ENCODE results near the gene MGST1.

The MGST1 gene, protein sequence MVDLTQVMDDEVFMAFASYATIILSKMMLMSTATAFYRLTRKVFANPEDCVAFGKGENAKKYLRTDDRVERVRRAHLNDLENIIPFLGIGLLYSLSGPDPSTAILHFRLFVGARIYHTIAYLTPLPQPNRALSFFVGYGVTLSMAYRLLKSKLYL

GRCh38 chr12:16347391-16348298, at the start of gene MGST1:
Gene MGST1, plus strand, starts transcription at chr12:16347645. Its CDS starts 6,608 bp downstream, at chr12:16354253.
- DNase-seq, result no peak

DNA sequence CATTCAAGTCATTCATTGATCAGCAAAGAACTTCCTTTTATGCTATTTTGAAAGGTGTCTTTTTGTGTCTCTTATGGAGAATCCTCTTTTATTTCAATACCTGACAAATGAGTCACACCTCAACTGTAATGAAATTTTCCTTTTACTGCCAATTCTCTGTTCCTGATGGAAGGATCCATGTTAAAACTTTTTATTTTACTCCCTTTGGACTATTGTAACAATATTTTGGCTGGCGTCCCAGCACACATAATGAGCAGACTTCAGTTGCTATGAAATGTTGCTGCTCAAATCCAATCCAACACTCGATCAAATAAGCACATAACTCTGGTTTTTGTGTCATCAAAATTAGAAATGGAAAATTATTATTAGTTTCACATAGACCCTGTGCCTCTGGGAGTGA, 48.0 kb upstream of the MGST1 start:
- no peak for DNase-seq

DNA sequence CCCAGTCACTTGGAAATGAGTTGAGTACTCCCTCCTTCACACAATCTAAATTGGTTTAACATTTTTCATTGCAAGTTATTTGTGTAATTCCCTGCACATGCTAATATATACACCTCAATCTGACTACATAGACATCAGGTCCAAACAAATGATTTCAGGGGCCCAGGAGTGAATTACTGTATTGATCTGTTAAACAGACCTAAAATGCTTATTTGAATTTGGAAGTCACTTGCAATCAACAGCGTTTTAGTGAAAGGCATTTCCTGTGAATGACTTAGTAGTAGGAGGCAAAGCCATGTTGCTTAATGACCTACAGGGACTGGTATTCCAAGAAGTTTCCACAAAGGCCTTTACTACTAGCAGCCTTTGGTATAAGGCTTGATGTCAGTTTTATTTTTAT, 47.3 kb upstream of the MGST1 start:
- DNase-seq, result no peak

- no peak for DNase-seq
Observed at GRCh38 chr12:16300736-16301135, 46.7 kb upstream of the MGST1 start.

GRCh38 chr12:16303939-16304338, 43.5 kb upstream of the MGST1 start:
- no peak for DNase-seq

GRCh38 chr12:16307856-16308475, 39.5 kb upstream of the MGST1 start:
- no peak for DNase-seq

- DNase-seq, result no peak
Observed at GRCh38 chr12:16310934-16311333, 36.5 kb upstream of the MGST1 start.

- no peak for DNase-seq
Observed at GRCh38 chr12:16323010-16323409, 24.4 kb upstream of the MGST1 start.

DNA sequence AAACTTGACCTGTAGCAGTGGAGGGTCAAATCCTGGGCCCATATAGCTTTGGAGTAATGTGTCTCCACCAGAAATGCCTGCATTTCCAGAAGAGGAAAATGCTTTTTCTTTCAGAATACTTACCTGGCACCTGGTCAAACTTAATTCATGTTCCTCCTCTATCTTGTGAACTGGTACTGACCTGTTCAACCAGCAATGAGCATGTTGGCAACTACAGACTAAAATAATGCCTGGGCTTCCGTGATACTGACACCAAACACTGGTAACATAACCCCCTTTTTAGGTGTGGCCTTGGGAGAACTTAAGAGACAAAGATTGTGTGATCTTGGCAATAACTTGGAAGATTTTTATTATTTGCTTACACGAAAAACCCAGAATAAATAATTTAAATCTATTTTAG, 23.8 kb upstream of the MGST1 start:
- no peak for DNase-seq

- DNase-seq, result no peak
Observed at GRCh38 chr12:16324272-16324671, 23.2 kb upstream of the MGST1 start.

GRCh38 chr12:16324772-16325171, 22.7 kb upstream of the MGST1 start:
- DNase-seq, result no peak

GRCh38 chr12:16325426-16325825, 22.0 kb upstream of the MGST1 start:
- DNase-seq, result peak; percentile 40

DNA sequence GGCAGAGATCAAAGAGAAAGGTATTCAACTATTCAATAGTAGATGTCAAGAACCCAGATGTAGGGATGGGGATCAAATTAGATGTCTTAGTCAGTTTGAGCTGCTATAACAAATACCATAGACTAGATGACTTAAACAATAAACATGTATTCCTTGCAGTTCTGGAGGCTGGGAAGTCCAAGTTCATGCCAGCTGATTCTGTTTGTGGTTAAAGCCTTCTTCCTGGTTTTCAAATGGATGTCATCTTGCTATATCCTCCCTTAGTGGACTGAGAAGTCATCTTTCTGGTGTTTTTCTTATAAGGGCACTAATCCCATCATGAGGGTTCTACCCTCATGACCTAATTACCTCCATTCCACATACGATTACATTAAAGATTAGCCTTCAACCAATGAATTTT, 19.5 kb upstream of the MGST1 start:
- DNase-seq, result no peak

GRCh38 chr12:16329594-16329993, 17.9 kb upstream of the MGST1 start:
- DNase-seq, result no peak

- no peak for DNase-seq
Observed at GRCh38 chr12:16330560-16330959, 16.9 kb upstream of the MGST1 start.

GRCh38 chr12:16331998-16332397, 15.4 kb upstream of the MGST1 start:
- DNase-seq, result no peak

- DNase-seq, result no peak
Observed at GRCh38 chr12:16335838-16336237, 11.6 kb upstream of the MGST1 start.

GRCh38 chr12:16344269-16344668, 3.2 kb upstream of the MGST1 start:
- DNase-seq, result no peak

DNA sequence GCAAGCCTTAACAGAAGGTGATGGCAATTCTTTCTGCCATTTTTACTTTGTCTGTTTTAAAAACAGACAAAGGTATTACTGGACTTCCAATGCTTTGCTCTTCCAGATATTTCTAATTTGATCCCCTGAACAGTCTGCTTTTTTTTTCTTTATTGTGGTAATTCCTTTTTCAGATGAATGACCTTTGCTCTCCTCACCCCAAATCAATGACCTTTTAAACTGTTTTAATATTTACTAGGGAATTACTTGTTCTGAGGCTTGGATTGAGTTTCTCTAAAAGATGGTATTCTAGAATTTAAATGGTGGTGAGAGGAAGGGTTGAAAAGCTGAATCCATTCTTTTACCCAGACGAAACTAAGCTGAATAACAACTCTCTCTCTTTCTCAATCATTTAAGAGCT, 2.3 kb upstream of the MGST1 start:
- no peak for DNase-seq

- DNase-seq, result no peak
Observed at GRCh38 chr12:16346958-16347357, 487 bp upstream of the MGST1 start.

DNA sequence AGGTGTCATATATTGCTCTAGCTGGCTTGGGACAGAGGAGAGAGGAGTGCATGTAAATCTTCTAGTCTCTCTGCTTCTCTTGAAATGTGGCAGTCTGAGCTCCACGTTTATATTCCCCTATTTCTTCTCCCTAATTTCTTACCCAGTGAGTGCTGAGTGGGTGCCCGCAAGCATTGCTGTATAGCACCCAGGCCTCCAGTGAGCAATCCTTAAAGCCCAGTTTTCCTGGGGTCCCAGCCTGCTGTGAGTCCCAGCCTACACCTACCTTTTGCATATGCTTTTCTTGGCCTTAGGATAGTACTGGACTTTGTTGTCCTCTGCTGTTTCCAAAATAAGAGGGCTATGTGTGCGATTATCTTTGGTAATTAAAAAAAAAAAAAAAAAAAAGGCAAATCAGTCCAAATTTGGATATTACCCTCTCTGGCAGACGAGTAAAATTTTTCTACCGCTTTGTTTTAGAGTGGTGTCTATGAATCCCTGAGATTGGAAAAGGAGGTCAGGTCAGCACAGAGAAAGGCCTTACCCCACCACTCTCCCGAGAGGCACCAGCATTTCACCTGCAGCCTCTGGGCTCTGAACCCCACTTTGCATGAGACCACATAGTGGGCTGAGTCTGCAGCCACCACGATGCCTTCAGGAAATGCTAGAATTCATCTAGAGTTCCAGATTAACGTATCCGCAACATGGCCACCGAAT, 1.1 kb downstream of the MGST1 start:
- DNase-seq, result no peak

GRCh38 chr12:16349131-16349460, 1.7 kb downstream of the MGST1 start:
- no peak for DNase-seq

DNA sequence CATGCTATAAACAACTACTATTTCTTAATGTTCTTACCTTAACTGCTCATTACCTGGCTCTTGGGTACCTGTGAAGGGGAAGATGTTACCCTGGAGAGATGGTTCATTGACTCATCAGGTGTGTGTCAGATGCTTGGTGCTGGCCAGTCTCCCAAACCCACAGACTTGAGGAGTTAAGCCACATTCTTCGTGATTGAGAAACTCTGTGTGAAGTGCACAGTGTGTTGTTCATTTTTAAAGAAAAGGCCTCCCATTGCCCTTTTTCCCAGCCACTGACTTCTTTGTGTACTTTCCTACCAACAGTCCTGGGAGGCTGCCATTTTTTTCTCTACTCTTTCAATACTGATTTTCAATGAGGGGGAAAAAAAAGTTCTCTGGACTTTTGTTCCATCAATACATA, 3.2 kb downstream of the MGST1 start:
- no peak for DNase-seq

GRCh38 chr12:16352481-16352880, 5.0 kb downstream of the MGST1 start:
- DNase-seq, result no peak

All from NCI-H1694 (cell line).